GM10266 (cell line): ENCODE results near the gene POLD4.

Source experiments
- DNase-seq: peaks from one replicate; pipeline ENCODE4 v3.0.0; 2012; ENCODE audit errors: extremely low spot score
- TF ChIP-seq, protein P1 (sequence below): IDR thresholded peaks from 2 replicates; pipeline ENCODE4 v1.5.1; 2012; ENCODE audit warnings: mild to moderate bottlenecking, low read depth; ENCODE audit not compliant: control insufficient read depth, insufficient read depth; ENCODE audit errors: missing control alignments

The POLD4 gene

DNA sequence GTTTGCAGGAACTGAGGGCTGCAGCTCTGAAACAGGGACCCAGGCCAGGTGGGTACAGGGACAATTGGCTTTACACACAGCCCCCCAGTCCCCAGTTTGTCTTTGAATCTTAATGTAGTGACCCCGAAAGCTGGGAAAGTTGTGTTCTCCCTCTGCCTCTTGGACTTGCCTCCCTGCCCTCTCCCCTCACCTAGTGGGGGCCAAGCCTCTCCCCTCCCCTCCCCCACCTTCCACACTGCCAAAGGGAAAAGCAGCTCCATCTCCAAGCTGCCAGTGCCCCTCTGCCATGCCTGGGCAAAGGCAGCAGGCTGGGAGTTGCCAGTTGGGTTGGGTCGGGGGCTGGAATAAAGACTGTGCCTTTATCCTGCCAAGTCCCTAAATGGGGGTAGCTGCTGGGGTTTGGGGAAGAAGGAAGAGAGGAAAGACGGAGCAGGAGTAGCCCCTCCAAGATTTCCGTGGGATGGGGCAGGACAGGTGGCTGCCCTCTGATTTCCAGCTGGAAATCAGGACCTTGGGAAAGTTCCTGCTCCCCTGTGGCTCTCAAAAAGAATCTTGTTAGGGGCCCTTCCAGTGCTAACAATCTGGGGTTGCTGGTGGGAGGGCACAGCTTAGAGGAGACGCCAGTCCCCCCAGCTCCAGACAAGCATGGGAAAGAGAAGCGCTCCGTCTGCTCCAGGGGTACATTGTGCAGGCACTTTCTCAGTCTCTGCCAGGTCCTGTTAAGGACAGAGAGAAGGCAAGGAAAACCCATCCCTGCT lies 22.9 kb upstream of the POLD4 start:
- TF ChIP-seq, protein P1, sequence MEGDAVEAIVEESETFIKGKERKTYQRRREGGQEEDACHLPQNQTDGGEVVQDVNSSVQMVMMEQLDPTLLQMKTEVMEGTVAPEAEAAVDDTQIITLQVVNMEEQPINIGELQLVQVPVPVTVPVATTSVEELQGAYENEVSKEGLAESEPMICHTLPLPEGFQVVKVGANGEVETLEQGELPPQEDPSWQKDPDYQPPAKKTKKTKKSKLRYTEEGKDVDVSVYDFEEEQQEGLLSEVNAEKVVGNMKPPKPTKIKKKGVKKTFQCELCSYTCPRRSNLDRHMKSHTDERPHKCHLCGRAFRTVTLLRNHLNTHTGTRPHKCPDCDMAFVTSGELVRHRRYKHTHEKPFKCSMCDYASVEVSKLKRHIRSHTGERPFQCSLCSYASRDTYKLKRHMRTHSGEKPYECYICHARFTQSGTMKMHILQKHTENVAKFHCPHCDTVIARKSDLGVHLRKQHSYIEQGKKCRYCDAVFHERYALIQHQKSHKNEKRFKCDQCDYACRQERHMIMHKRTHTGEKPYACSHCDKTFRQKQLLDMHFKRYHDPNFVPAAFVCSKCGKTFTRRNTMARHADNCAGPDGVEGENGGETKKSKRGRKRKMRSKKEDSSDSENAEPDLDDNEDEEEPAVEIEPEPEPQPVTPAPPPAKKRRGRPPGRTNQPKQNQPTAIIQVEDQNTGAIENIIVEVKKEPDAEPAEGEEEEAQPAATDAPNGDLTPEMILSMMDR, result no peak
- no peak for DNase-seq

GRCh38 chr11:67375320-67376055 lies 22.1 kb upstream of the POLD4 start:
- TF ChIP-seq, protein P1, result no peak
- no peak for DNase-seq

DNA sequence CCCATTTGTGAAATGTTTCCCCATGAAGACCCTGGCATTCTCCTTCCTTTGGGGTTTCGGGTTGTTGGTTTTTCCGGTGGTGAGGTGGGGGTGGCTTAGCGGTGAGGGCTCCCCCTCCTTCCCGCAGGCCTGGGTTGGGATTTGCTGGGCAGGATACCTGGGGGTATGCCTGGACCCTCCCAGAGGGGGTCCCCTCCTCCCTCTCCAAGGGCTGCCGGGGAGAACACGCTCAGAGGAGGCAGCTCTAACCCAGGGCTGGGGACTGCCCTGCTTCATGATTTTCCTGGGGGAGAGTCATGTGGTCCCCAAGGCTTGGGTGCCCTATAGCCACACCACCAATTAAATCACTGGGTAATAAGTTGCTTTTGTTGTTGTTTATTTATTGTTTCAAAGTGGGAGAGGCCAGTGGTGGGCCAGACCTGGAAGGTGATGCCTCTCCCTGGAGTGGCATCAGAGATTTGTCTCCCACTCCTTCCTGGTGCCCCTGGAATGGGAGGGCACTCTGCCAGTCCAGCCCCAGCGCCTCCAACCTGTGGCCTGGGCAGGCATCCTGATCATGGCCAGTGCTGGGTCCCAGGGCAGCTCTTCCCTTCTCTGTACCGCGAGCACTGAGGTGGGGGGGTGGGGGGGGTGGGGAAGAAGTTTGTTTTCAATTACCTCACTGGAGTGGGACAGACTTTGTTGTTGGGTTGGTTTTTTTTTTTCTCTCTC lies 21.4 kb upstream of the POLD4 start:
- TF ChIP-seq, protein P1, result no peak
- DNase-seq, result no peak

GRCh38 chr11:67373648-67374570 lies 20.6 kb upstream of the POLD4 start:
- TF ChIP-seq, protein P1, result peak; percentile 49

DNA sequence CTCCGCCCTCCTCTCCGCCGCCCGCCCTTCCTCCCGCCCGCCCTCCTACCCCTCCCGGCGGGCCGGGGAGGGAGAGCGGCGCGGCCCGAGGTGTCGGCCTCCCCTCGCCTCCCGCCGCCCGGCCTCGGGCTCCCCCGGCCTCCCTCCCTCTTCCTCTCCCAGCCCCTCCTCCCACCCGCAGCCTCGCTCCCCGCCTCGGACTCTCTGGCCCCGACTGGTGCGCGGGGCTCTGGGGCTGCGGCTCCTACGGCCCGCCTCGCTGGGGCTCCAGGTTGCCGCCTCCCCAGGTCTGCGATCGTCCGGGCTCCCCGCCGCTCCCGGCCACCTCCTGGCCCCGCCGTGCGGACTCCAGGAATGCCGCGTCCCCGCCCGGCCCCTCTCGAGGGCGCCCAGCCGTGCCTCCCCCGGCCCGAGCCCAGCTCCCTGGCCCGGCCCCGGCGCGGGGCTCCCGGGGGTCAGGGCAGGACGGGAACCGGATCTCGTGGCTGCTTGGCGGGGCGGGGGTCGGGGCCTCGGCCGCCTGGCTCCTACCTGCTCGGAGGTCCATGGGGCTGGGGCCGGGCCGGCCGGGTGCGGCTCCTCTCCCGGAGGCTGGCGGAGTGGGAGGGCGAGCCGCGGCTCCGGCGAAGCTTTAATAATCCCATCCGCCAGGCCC lies 19.8 kb upstream of the POLD4 start, which contains the start of gene CLCF1:
Gene CLCF1, minus strand, starts transcription at position 606 of the 655 bp plus-strand sequence. Its CDS starts 59 bp downstream, at position 547.
- TF ChIP-seq, protein P1, result no peak
- DNase-seq, result peak; percentile 80

More at GRCh38 chr11:67373648-67374570, 20.6 kb upstream of the POLD4 start:
- peak; percentile 79 for DNase-seq

DNA sequence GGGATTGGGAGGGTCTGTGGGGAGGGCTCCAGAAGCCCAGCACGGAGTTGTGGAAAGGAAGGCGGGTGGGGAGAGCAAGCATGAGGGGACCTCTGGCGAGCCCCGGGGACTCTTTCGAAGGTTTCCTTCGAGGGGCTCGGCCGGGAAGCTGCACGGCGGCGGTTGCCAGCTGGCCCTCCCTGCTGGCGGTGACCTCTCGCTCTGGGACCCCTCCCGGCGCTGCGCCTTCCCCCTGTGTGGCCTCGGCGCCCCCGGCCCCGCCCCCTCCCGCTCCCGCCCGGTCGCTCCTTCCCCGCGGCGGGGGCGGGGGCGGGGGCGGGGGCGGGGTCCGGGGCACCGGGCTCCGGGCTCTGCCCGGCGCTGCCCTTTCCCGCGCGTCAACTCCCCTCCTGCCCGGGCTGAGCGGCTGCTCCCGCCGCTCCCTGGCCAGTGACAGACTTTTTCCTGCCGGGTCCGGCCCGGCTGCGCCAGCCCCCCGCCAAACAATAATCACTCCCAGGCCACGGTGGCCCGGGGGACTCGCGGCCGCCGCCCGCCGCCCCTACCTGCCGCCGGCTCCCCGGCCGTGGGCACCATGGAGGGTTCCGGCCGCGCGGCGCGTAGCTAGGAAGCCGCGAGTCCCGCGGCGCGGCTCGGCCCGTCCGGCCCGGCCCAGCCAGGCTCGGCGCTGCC lies 19.1 kb upstream of the POLD4 start:
- no peak for DNase-seq
- TF ChIP-seq, protein P1, result no peak
